Spleen (tissue), 11 donors: Measurements from ENCODE around the gene EPB41L4A. TPM values are rescaled to one million over a fixed set of nuclear protein-coding genes. Genes with fewer than 3 reads are reported as not detected.

Experiments used
- DNase-seq: peaks from one replicate; pipeline ENCODE4 v3.0.0-alpha.2; 2020
- H3K27ac ChIP-seq, 8 donors: fragments of 200-600 bp; sonication (generic) in 7 of 8; 1 replicate in 4 of 8; 2 replicates in 4 of 8; pipeline versions ENCODE4 v1.5.0 to v1.8.0; 2016 to 2021; ENCODE audit warnings: inconsistent platforms in 4 of 8, mild to moderate bottlenecking in 4 of 8, moderate library complexity in 1 of 8
- H3K27me3 ChIP-seq, 7 donors: fragments of 200-600 bp; sonication (generic) in 6 of 7; replicated peaks in 1 of 7; 1 replicate in 4 of 7; 2 replicates in 3 of 7; pipeline versions ENCODE4 v1.5.0 to v1.8.0; 2016 to 2021; ENCODE audit warnings: inconsistent platforms in 3 of 7, mild to moderate bottlenecking in 1 of 7
- H3K36me3 ChIP-seq, 6 donors: fragments of 200-600 bp; sonication (generic) in 5 of 6; 1 replicate in 4 of 6; 2 replicates in 2 of 6; pipeline versions ENCODE4 v1.5.0 to v1.8.0; 2016 to 2021; ENCODE audit warnings: inconsistent platforms in 2 of 6
- H3K4me1 ChIP-seq, 6 donors: fragments of 200-600 bp; sonication (generic) in 5 of 6; 1 replicate in 3 of 6; 2 replicates in 3 of 6; pipeline versions ENCODE4 v1.5.0 to v1.8.0; 2016 to 2021; ENCODE audit warnings: inconsistent platforms in 3 of 6
- H3K4me3 ChIP-seq, 8 donors: fragments of 200-600 bp; sonication (generic) in 7 of 8; 1 replicate in 4 of 8; 2 replicates in 4 of 8; pipeline versions ENCODE4 v1.5.0 to v1.8.0; 2016 to 2021; ENCODE audit warnings: inconsistent platforms in 4 of 8, mild to moderate bottlenecking in 4 of 8, moderate library complexity in 2 of 8
- H3K9me3 ChIP-seq, 8 donors: fragments of 200-600 bp; sonication (generic) in 7 of 8; 1 replicate in 4 of 8; 2 replicates in 4 of 8; pipeline versions ENCODE4 v1.5.0 to v1.8.0; 2016 to 2021; ENCODE audit warnings: inconsistent platforms in 4 of 8
- CTCF ChIP-seq, 11 experiments: fragments of 200-600 bp in 7 of 11; fragments of 450-650 bp in 4 of 11; sonication (generic) in 4 of 11; IDR thresholded peaks in 8 of 11; conservative IDR thresholded peaks in 3 of 11; 1 replicate in 7 of 11; 2 replicates in 4 of 11; pipeline versions ENCODE4 v1.4.0 to v1.8.0; 2016 to 2021; ENCODE audit warnings: antibody characterized with exemption in 11 of 11, inconsistent platforms in 4 of 11, mild to moderate bottlenecking in 1 of 11
- POLR2A ChIP-seq, 3 donors: fragments of 450-650 bp; IDR thresholded peaks; one replicate each; pipeline ENCODE4 v1.5.1; 2017; ENCODE audit warnings: antibody characterized with exemption in 3 of 3, mild to moderate bottlenecking in 1 of 3
- POLR2AphosphoS5 ChIP-seq, 3 donors: sonication (generic); formaldehyde crosslinking; IDR thresholded peaks; one replicate each; pipeline ENCODE4 v1.5.1; 2017; ENCODE audit warnings: antibody characterized with exemption in 3 of 3
- WGBS, 5 donors: extraction: QIAGEN DNeasy Blood & Tissue Kit in 3 of 5; methylation state at CpG; one replicate each; pipeline versions ENCODE4 v1.1.5 to v1.1.7; 2013 to 2018; 5-methylcytosine and 5-hydroxymethylcytosine counted together
- intact Hi-C: fragments of 100-400 bp; cut with DNase I; formaldehyde crosslinking; loops from one replicate; pipeline ENCODE4 v1.15.0; 2023; ENCODE audit warnings: low total_unique reads
- polyA plus RNA-seq, 3 donors: library from polyadenylated mRNA; stranded (reverse); fragments of 200-250 nt; gene quantifications; one replicate each; pipeline ENCODE4 v1.2.1, GENCODE V29; 2013
- total RNA-seq, 7 donors: library from RNA; depleted of rRNA in 3 of 7; stranded (reverse); fragments of >200 nt in 3 of 7; fragmentation: NEBNext Ultra II Directional in 4 of 7; extraction: Animal tissue kit (Norgen Biotek cat#: 25700) in 4 of 7; gene quantifications; one replicate each; pipeline versions ENCODE4 v1.1.0 to v1.2.1, GENCODE V29; 2016 to 2021
- donor health status: healthy with polysubstance abuse.
- donor health status: DM: no; HTN: no; CAD: no; lungs with moderate emphysema.
- donor health status: DM: no; HTN: no; CAD: no.
- donor health status: Bipolar disorder and iron deficiency.
- donor health status: healthy.
- donor health status: DM: no; HTN: no; CAD: no.
- donor health status: DM: yes; HTN: yes; CAD: no.

EPB41L4A gene
- total and polyA plus RNA-seq, 10 donors = 1.4 to 28.1 (median 12.2) TPM

- intact Hi-C loops = no loop called here
- TF ChIP-seq POLR2AphosphoS5 (IDR thresholded peaks at IDR 0.05) (no peak), CTCF (IDR thresholded peaks at IDR 0.05 in 8 of 11, conservative IDR thresholded peaks at IDR 0.05 in 3 of 11) (no peak), POLR2A (IDR thresholded peaks at IDR 0.05) (no peak)
- Histone ChIP-seq H3K4me1 (no peaks in the 10 kb centered on the region), H3K36me3 (peaks cover 0 to 14% (median 0%) of the 10 kb centered on the region in 6 donors), H3K27me3 (no peaks in the 10 kb centered on the region), H3K27ac (no peak overlapping the region), H3K9me3 (no peaks in the 10 kb centered on the region), H3K4me3 (no peak overlapping the region)
- WGBS, 5 donors = 83 to 88% (median 87%) methylated on average over 4 of the region's 4 CpGs
- DNase-seq = no peak
These were observed 154.9 kb downstream of the EPB41L4A start for GRCh38 chr5:112264151-112264550.

- WGBS, 5 donors = 71 to 87% (median 80%) methylated on average over 1 of the region's 1 CpG
- TF ChIP-seq POLR2A (IDR thresholded peaks at IDR 0.05) = no peak
- no peak for TF ChIP-seq CTCF (IDR thresholded peaks at IDR 0.05 in 8 of 11, conservative IDR thresholded peaks at IDR 0.05 in 3 of 11)
- TF ChIP-seq POLR2AphosphoS5 (IDR thresholded peaks at IDR 0.05) = no peak
These were observed 155.6 kb downstream of the EPB41L4A start for GRCh38 chr5:112263469-112263868.

GRCh38 chr5:112258571-112258970 is 160.5 kb downstream of the EPB41L4A start:
- Histone ChIP-seq H3K4me3 (no peak overlapping the region), H3K4me1 (no peaks in the 10 kb centered on the region), H3K27ac (no peak overlapping the region), H3K27me3 (no peaks in the 10 kb centered on the region), H3K36me3 (peaks cover 0 to 9% (median 0%) of the 10 kb centered on the region in 6 donors), H3K9me3 (no peaks in the 10 kb centered on the region)
- no peak for DNase-seq
- intact Hi-C loops = no loop called here
- 81 to 96% (median 87%) methylated on average over 2 of the region's 2 CpGs for WGBS, 5 donors
- TF ChIP-seq CTCF (IDR thresholded peaks at IDR 0.05 in 8 of 11, conservative IDR thresholded peaks at IDR 0.05 in 3 of 11) (no peak), POLR2AphosphoS5 (IDR thresholded peaks at IDR 0.05) (no peak)

More at GRCh38 chr5:112263469-112263868, 155.6 kb downstream of the EPB41L4A start:
- Histone ChIP-seq H3K4me3 (no peak overlapping the region), H3K27me3 (no peaks in the 10 kb centered on the region), H3K27ac (no peak overlapping the region), H3K9me3 (no peaks in the 10 kb centered on the region), H3K36me3 (peaks cover 0 to 14% (median 0%) of the 10 kb centered on the region in 6 donors), H3K4me1 (no peaks in the 10 kb centered on the region)
- DNase-seq = no peak
- intact Hi-C loops = no loop called here

GRCh38 chr5:112257976-112258375 is 161.1 kb downstream of the EPB41L4A start:
- DNase-seq = no peak
- Histone ChIP-seq H3K9me3 (no peaks in the 10 kb centered on the region), H3K4me1 (no peaks in the 10 kb centered on the region), H3K27ac (no peak overlapping the region), H3K36me3 (peaks cover 0 to 3% (median 0%) of the 10 kb centered on the region in 6 donors), H3K4me3 (no peak overlapping the region), H3K27me3 (no peaks in the 10 kb centered on the region)
- intact Hi-C loops = no loop called here
- no peak for TF ChIP-seq CTCF (IDR thresholded peaks at IDR 0.05 in 8 of 11, conservative IDR thresholded peaks at IDR 0.05 in 3 of 11)
- TF ChIP-seq POLR2A (IDR thresholded peaks at IDR 0.05) = no peak
- no peak for TF ChIP-seq POLR2AphosphoS5 (IDR thresholded peaks at IDR 0.05)
